HEK293 (cell line): ENCODE measurements around the gene TCEA3.

ENCODE experiments used
- GLI4 ChIP-seq: fragments of 450-650 bp; formaldehyde crosslinking; IDR thresholded peaks from 2 replicates; pipeline ENCODE4 v1.5.1; 2016; ENCODE audit warnings: missing biosample characterization, missing genetic modification characterization
- MEIS1 ChIP-seq: sonication (generic); formaldehyde crosslinking; IDR thresholded peaks from 2 replicates; pipeline ENCODE4 v1.8.1; 2022; ENCODE audit warnings: missing genetic modification reagents, mild to moderate bottlenecking, borderline replicate concordance
- OVOL3 ChIP-seq: fragments of 450-650 bp; formaldehyde crosslinking; IDR thresholded peaks from 2 replicates; pipeline ENCODE4 v1.5.1; 2016; ENCODE audit warnings: missing biosample characterization, missing genetic modification characterization
- PBX3 ChIP-seq: sonication (generic); formaldehyde crosslinking; IDR thresholded peaks from 2 replicates; pipeline ENCODE4 v1.8.1; 2022; ENCODE audit warnings: mild to moderate bottlenecking, moderate library complexity, missing genetic modification reagents
- PRDM1 ChIP-seq: fragments of 450-650 bp; formaldehyde crosslinking; IDR thresholded peaks from 2 replicates; pipeline ENCODE4; 2016; ENCODE audit warnings: missing biosample characterization, missing genetic modification characterization
- REPIN1 ChIP-seq: fragments of 450-650 bp; formaldehyde crosslinking; IDR thresholded peaks from 2 replicates; pipeline ENCODE4 v1.5.1; 2017; ENCODE audit warnings: missing biosample characterization, missing genetic modification characterization, low read depth
- SCRT1 ChIP-seq: fragments of 450-650 bp; formaldehyde crosslinking; IDR thresholded peaks from 2 replicates; pipeline ENCODE4 v1.5.1; 2016; ENCODE audit warnings: missing biosample characterization, missing genetic modification characterization, borderline replicate concordance
- SP7 ChIP-seq: fragments of 450-650 bp; formaldehyde crosslinking; IDR thresholded peaks from 2 replicates; pipeline ENCODE4 v1.5.1; 2016; ENCODE audit warnings: missing biosample characterization, missing genetic modification characterization
- TSHZ1 ChIP-seq: fragments of 450-650 bp; formaldehyde crosslinking; IDR thresholded peaks from 2 replicates; pipeline ENCODE4 v1.5.1; 2016; ENCODE audit warnings: missing biosample characterization, missing genetic modification characterization, borderline replicate concordance
- ZBTB17 ChIP-seq: fragments of 450-650 bp; formaldehyde crosslinking; IDR thresholded peaks from 2 replicates; pipeline ENCODE4 v1.5.1; 2016; ENCODE audit warnings: missing biosample characterization, missing genetic modification characterization
- ZBTB21 ChIP-seq: fragments of 450-650 bp; formaldehyde crosslinking; IDR thresholded peaks from 2 replicates; pipeline ENCODE4 v1.5.1; 2017; ENCODE audit warnings: missing biosample characterization, missing genetic modification characterization
- ZFP69B ChIP-seq: fragments of 450-650 bp; formaldehyde crosslinking; IDR thresholded peaks from 2 replicates; pipeline ENCODE4 v1.5.1; 2016; ENCODE audit warnings: missing biosample characterization, missing genetic modification characterization
- ZNF112 ChIP-seq: fragments of 450-650 bp; formaldehyde crosslinking; IDR thresholded peaks from 2 replicates; pipeline ENCODE4 v1.5.0; 2017; ENCODE audit warnings: missing biosample characterization, missing genetic modification characterization
- ZNF114 ChIP-seq: fragments of 450-650 bp; formaldehyde crosslinking; IDR thresholded peaks from 2 replicates; pipeline ENCODE4 v1.5.0; 2017; ENCODE audit warnings: missing biosample characterization, missing genetic modification characterization
- ZNF157 ChIP-seq: fragments of 450-650 bp; formaldehyde crosslinking; IDR thresholded peaks from 2 replicates; pipeline ENCODE4 v1.5.1; 2016; ENCODE audit warnings: missing biosample characterization, missing genetic modification characterization
- ZNF175 ChIP-seq: fragments of 450-650 bp; formaldehyde crosslinking; IDR thresholded peaks from 2 replicates; pipeline ENCODE4 v1.5.1; 2016; ENCODE audit warnings: missing biosample characterization, missing genetic modification characterization
- ZNF18 ChIP-seq: fragments of 450-650 bp; formaldehyde crosslinking; IDR thresholded peaks from 2 replicates; pipeline ENCODE4 v1.5.1; 2016; ENCODE audit warnings: missing biosample characterization, missing genetic modification characterization
- ZNF184 ChIP-seq: fragments of 450-650 bp; IDR thresholded peaks from 2 replicates; pipeline ENCODE4 v1.5.1; 2018; ENCODE audit warnings: missing biosample characterization, mild to moderate bottlenecking, missing genetic modification characterization
- ZNF202 ChIP-seq: fragments of 450-650 bp; formaldehyde crosslinking; IDR thresholded peaks from 2 replicates; pipeline ENCODE4 v1.5.1; 2016; ENCODE audit warnings: missing biosample characterization, missing genetic modification characterization, borderline replicate concordance
- ZNF23 ChIP-seq: fragments of 450-650 bp; formaldehyde crosslinking; IDR thresholded peaks from 2 replicates; pipeline ENCODE4 v1.5.1; 2016; ENCODE audit warnings: missing biosample characterization, missing genetic modification characterization, borderline replicate concordance
- ZNF239 ChIP-seq: fragments of 450-650 bp; formaldehyde crosslinking; IDR thresholded peaks from 2 replicates; pipeline ENCODE4 v1.5.1; 2016; ENCODE audit warnings: missing biosample characterization, missing genetic modification characterization
- ZNF248 ChIP-seq: fragments of 450-650 bp; formaldehyde crosslinking; IDR thresholded peaks from 2 replicates; pipeline ENCODE4 v1.5.1; 2017; ENCODE audit warnings: missing biosample characterization, missing genetic modification characterization
- ZNF26 ChIP-seq: fragments of 450-650 bp; formaldehyde crosslinking; IDR thresholded peaks from 2 replicates; pipeline ENCODE4 v1.5.1; 2016; ENCODE audit warnings: missing biosample characterization, missing genetic modification characterization
- ZNF266 ChIP-seq: fragments of 450-650 bp; formaldehyde crosslinking; IDR thresholded peaks from 2 replicates; pipeline ENCODE4 v1.5.1; 2016; ENCODE audit warnings: missing biosample characterization, missing genetic modification characterization, low read depth
- ZNF311 ChIP-seq: fragments of 450-650 bp; formaldehyde crosslinking; IDR thresholded peaks from 2 replicates; pipeline ENCODE4 v1.5.1; 2017; ENCODE audit warnings: missing biosample characterization, missing genetic modification characterization, borderline replicate concordance
- ZNF391 ChIP-seq: fragments of 450-650 bp; formaldehyde crosslinking; IDR thresholded peaks from 2 replicates; pipeline ENCODE4 v1.5.1; 2016; ENCODE audit warnings: low read depth, missing biosample characterization, missing genetic modification characterization, borderline replicate concordance
- ZNF404 ChIP-seq: fragments of 450-650 bp; formaldehyde crosslinking; IDR thresholded peaks from 2 replicates; pipeline ENCODE4 v1.5.1; 2017; ENCODE audit warnings: missing biosample characterization, missing genetic modification characterization
- ZNF473 ChIP-seq: fragments of 450-650 bp; formaldehyde crosslinking; IDR thresholded peaks from 2 replicates; pipeline ENCODE4 v1.5.1; 2017; ENCODE audit warnings: missing biosample characterization, missing genetic modification characterization
- ZNF501 ChIP-seq: fragments of 450-650 bp; formaldehyde crosslinking; IDR thresholded peaks from 2 replicates; pipeline ENCODE4 v1.5.1; 2016; ENCODE audit warnings: missing biosample characterization, missing genetic modification characterization
- ZNF514 ChIP-seq: fragments of 450-650 bp; formaldehyde crosslinking; IDR thresholded peaks from 2 replicates; pipeline ENCODE4 v1.5.1; 2016; ENCODE audit warnings: missing biosample characterization, missing genetic modification characterization
- ZNF530 ChIP-seq: fragments of 450-650 bp; formaldehyde crosslinking; IDR thresholded peaks from 2 replicates; pipeline ENCODE4 v1.5.1; 2016; ENCODE audit warnings: low read depth, missing biosample characterization, missing genetic modification characterization
- ZNF544 ChIP-seq: fragments of 450-650 bp; formaldehyde crosslinking; IDR thresholded peaks from 2 replicates; pipeline ENCODE4 v1.5.0; 2017; ENCODE audit warnings: missing biosample characterization, missing genetic modification characterization
- ZNF664 ChIP-seq: fragments of 450-650 bp; formaldehyde crosslinking; IDR thresholded peaks from 2 replicates; pipeline ENCODE4 v1.5.1; 2016; ENCODE audit warnings: missing biosample characterization, missing genetic modification characterization
- ZNF701 ChIP-seq: fragments of 450-650 bp; formaldehyde crosslinking; IDR thresholded peaks from 2 replicates; pipeline ENCODE4 v1.5.1; 2016; ENCODE audit warnings: missing biosample characterization, missing genetic modification characterization
- ZNF776 ChIP-seq: fragments of 450-650 bp; formaldehyde crosslinking; IDR thresholded peaks from 2 replicates; pipeline ENCODE4 v1.5.0; 2017; ENCODE audit warnings: missing biosample characterization, missing genetic modification characterization, borderline replicate concordance

The TCEA3 gene

GRCh38 chr1:23367791-23368561 lies 56.6 kb downstream of the TCEA3 start (continued):
- no peak; the same call in 1 of the 2 replicates for TF ChIP-seq TSHZ1 (tag by site-specific recombination)
- no peak for TF ChIP-seq ZNF311
- no peak for TF ChIP-seq ZNF514
- no peak for TF ChIP-seq ZNF404 (tag by site-specific recombination)
- no peak for TF ChIP-seq ZNF544 (tag by site-specific recombination)
- TF ChIP-seq SP7 (tag by site-specific recombination): peak; percentile 65
- TF ChIP-seq ZBTB21 (tag by site-specific recombination): no peak
- TF ChIP-seq ZNF112 (tag by site-specific recombination): no peak
- TF ChIP-seq ZNF701 (tag by site-specific recombination): no peak
- TF ChIP-seq ZNF501 (tag by site-specific recombination): peak; percentile 79; the same call in 1 of the 2 replicates
- TF ChIP-seq ZNF391 (tag by site-specific recombination): 0 out of 2 replicates have a peak, but pooled peaks have one; percentile 42
- TF ChIP-seq ZNF530 (tag by site-specific recombination): no peak
- TF ChIP-seq ZNF157 (tag by site-specific recombination): no peak
- TF ChIP-seq ZNF184 (tag by site-specific recombination): no peak
- TF ChIP-seq SCRT1 (tag by site-specific recombination): no peak
- TF ChIP-seq ZNF18 (tag by site-specific recombination): no peak
- TF ChIP-seq ZNF202: no peak
- no peak for TF ChIP-seq MEIS1 (CRISPR knock-in tag)
- no peak for TF ChIP-seq ZNF23 (tag by site-specific recombination)
- TF ChIP-seq REPIN1 (tag by site-specific recombination): 0 out of 2 replicates have a peak, but pooled peaks have one; percentile 43
- peak; percentile 79 for TF ChIP-seq ZBTB17 (tag by site-specific recombination)
- TF ChIP-seq ZNF776: no peak
- TF ChIP-seq ZNF664: no peak
- no peak for TF ChIP-seq ZNF175 (tag by site-specific recombination)
- TF ChIP-seq ZNF239 (tag by site-specific recombination): no peak
- TF ChIP-seq ZNF248 (tag by site-specific recombination): no peak
- TF ChIP-seq OVOL3 (tag by site-specific recombination): no peak
- no peak for TF ChIP-seq ZNF473 (tag by site-specific recombination)
- TF ChIP-seq PBX3 (CRISPR knock-in tag): peak; percentile 86; the same call in 1 of the 2 replicates
- no peak for TF ChIP-seq PRDM1 (tag by site-specific recombination)
- TF ChIP-seq ZNF114 (tag by site-specific recombination): no peak
- TF ChIP-seq ZFP69B (tag by site-specific recombination): peak; percentile 68
- no peak for TF ChIP-seq ZNF26
- 0 out of 2 replicates have a peak, but pooled peaks have one; percentile 22 for TF ChIP-seq GLI4 (tag by site-specific recombination)
- no peak for TF ChIP-seq ZNF266 (tag by site-specific recombination)
